ENCODE data around the gene CCNT1. TPM values are rescaled to one million over a fixed set of nuclear protein-coding genes. Genes with fewer than 3 reads are reported as not detected.

CCNT1 gene
- total and polyA plus RNA-seq, 2 of the 13 experiments (the other 11 are each of a cell fraction or from before 2014, with no cell fraction given) = 18.0 to 28.2 TPM

- Histone ChIP-seq H3K4me1 (ENCODE audit: insufficient read depth, low read length) (peaks cover 27% of the 10 kb centered on the region), H3K4me3 (replicated peaks in 1 of 3; ENCODE audit: insufficient read depth in 1 of 3, low read depth in 2 of 3, low read length in 3 of 3) (no peak overlapping the region), H3K79me2 (ENCODE audit: insufficient read depth, low read length) (peaks cover 2% of the 10 kb centered on the region), H3K9ac (ENCODE audit: insufficient read depth, low read depth, low read length) (no peak overlapping the region), H2AFZ (ENCODE audit: low read length) (no peak overlapping the region), H3K9me3 (ENCODE audit: low read length) (no peaks in the 10 kb centered on the region), H4K20me1 (ENCODE audit: insufficient read depth, low read length) (no peaks in the 10 kb centered on the region), H3K4me2 (ENCODE audit: low read depth, low read length) (no peak overlapping the region), H3K36me3 (replicated peaks in 1 of 2; ENCODE audit: control insufficient read depth in 1 of 2, insufficient read depth in 2 of 2, low read length in 2 of 2) (peaks cover 16 to 57% of the 10 kb centered on the region in 2 experiments), H3K27me3 (ENCODE audit: control insufficient read depth in 1 of 2, insufficient read depth in 2 of 2, low read length in 2 of 2) (no peaks in the 10 kb centered on the region), H3K27ac (ENCODE audit: extremely low read length, insufficient read depth, low read length) (no peak overlapping the region)
- no peak for DNase-seq (ENCODE audit: low spot score)
- CTCF ChIA-PET (ENCODE audit: low intra/inter-chr PET ratio, low total read pairs) = no interaction called here
- BruUV-seq (replicated peaks) = no TSS peak
- ATAC-seq = no peak
- in situ Hi-C loops (cut with HindIII; ENCODE audit: extremely low pct_ligation_motif_present, low pct_unique_long_range_greater_than_20kb) (no loop called here), intact Hi-C loops (cut with micrococcal nuclease; ENCODE audit: unreplicated experiment) (no loop called here)
- POLR2A ChIA-PET = interaction anchor here (1.5 kb wide), 1 partner anchor 12 kb away, joined by 3 read pairs; the partner anchor contains the start of gene KANSL2
- 97% methylated on average over 6 of the region's 6 CpGs for WGBS (ENCODE audit: low lambda C conversion rate)
- TF ChIP-seq DNMT3B (CRISPR knock-in tag; conservative IDR thresholded peaks at IDR 0.05) = no peak
- TF ChIP-seq, protein P1, sequence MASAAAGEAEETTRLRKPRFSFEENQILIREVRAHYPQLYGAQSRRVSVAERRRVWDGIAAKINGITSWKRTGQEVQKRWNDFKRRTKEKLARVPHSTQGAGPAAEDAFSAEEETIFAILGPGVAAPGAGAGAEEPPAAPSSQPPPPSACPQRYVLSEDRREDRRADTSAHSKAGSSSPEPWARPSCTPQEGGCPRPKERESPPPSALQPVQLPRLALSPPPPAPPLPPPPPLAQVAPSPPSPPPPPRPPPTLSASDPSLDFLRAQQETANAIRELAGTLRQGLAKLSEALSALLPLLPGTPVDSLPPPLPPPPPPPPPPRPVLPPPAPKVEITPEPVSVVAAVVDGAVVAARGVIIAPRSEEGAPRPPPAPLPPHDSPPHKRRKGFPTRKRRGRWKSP (CRISPR knock-in tag; IDR thresholded peaks at IDR 0.05) = no peak
- no peak for TF ChIP-seq ZNF598 (CRISPR knock-in tag; IDR thresholded peaks at IDR 0.05; ENCODE audit: borderline replicate concordance)
- TF ChIP-seq ZBTB7B (CRISPR knock-in tag; IDR thresholded peaks at IDR 0.05) = no peak
- TF ChIP-seq ZNF75D (CRISPR knock-in tag; IDR thresholded peaks at IDR 0.05; ENCODE audit: borderline replicate concordance) = no peak
- TF ChIP-seq ATF4 (CRISPR knock-in tag; IDR thresholded peaks at IDR 0.05) = no peak
- TF ChIP-seq RFXAP (CRISPR knock-in tag; IDR thresholded peaks at IDR 0.05; ENCODE audit: borderline replicate concordance) = no peak
- no peak for TF ChIP-seq TAF15 (IDR thresholded peaks at IDR 0.05; ENCODE audit: low read depth, low read length, poor library complexity, severe bottlenecking)
- TF ChIP-seq SKIL (CRISPR knock-in tag; IDR thresholded peaks at IDR 0.05; ENCODE audit: borderline replicate concordance) = no peak
- TF ChIP-seq RBM39 (IDR thresholded peaks at IDR 0.05; ENCODE audit: low read depth, low read length, poor library complexity, severe bottlenecking) = no peak
- no peak for TF ChIP-seq GPN1 (CRISPR knock-in tag; IDR thresholded peaks at IDR 0.05; ENCODE audit: borderline replicate concordance)
- no peak for TF ChIP-seq RFX1 (IDR thresholded peaks at IDR 0.05)
- no peak for TF ChIP-seq ZGPAT (CRISPR knock-in tag; IDR thresholded peaks at IDR 0.05)
- FAIRE-seq = no peak
These were observed 22.5 kb downstream of the CCNT1 start for GRCh38 chr12:48694038-48694437.
